Endothelial cell of umbilical vein (primary cell): ENCODE data around the gene FRMD4A. TPM values are rescaled to one million over a fixed set of nuclear protein-coding genes. Genes with fewer than 3 reads are reported as not detected.

ENCODE experiments used
- BruUV-seq: library from RNA; stranded (reverse); fragments of 400-500 nt; replicated peaks from 2 replicates; lab custom pipeline; 2021; lab: Mats Ljungman, UMichigan
- CTCF ChIA-PET: fragments of 300-600, 350-600 bp; sonication (Branson Sonifier 250); formaldehyde crosslinking; loops from one replicate; lab custom pipeline; 2021; ENCODE audit warnings: antibody characterized with exemption, inconsistent platforms; lab: Charles Lee
- POLR2A ChIA-PET: fragments of 300-600, 350-600 bp; sonication (Branson Sonifier 250); formaldehyde crosslinking; loops from one replicate; lab custom pipeline; 2021; ENCODE audit warnings: antibody characterized with exemption, inconsistent platforms; lab: Charles Lee
- DNase-seq: peaks from one replicate; pipeline ENCODE4 v3.0.0-alpha.2; 2011; ENCODE audit warnings: low read depth, low spot score
- FAIRE-seq: peaks from 2 replicates; lab custom pipeline; 2011; peaks lifted over from hg19 to GRCh38; lab: Jason Lieb, UNC
- H2AFZ ChIP-seq: 2 replicates; pipeline ENCODE4 v1.6.0; 2012; ENCODE audit warnings: low read depth, low read length, control low read depth, inconsistent platforms
- H3K27ac ChIP-seq: 2 replicates; pipeline ENCODE4 v1.5.1; 2011; ENCODE audit warnings: low read depth, mild to moderate bottlenecking, control low read depth, low read length, moderate library complexity; ENCODE audit not compliant: insufficient read depth
- H3K27me3 ChIP-seq, 2 experiments: 2 replicates each; pipeline versions ENCODE4 v1.6.0 to v1.6.1; 2011; ENCODE audit warnings: low read length in 2 of 2, mixed read lengths in 1 of 2; ENCODE audit not compliant: control insufficient read depth in 2 of 2, insufficient read depth in 2 of 2
- H3K36me3 ChIP-seq, 2 experiments: 2 replicates in 1 of 2; 3 replicates in 1 of 2; pipeline ENCODE4 v1.5.1; 2011; ENCODE audit warnings: low read length in 2 of 2, mild to moderate bottlenecking in 1 of 2, moderate library complexity in 1 of 2; ENCODE audit not compliant: control insufficient read depth in 2 of 2, insufficient read depth in 2 of 2; ENCODE audit errors: extremely low read depth in 1 of 2
- H3K4me1 ChIP-seq: 3 replicates; pipeline ENCODE4 v1.5.1; 2011; ENCODE audit warnings: mild to moderate bottlenecking, low read length; ENCODE audit not compliant: control insufficient read depth, insufficient read depth; ENCODE audit errors: extremely low read depth
- H3K4me2 ChIP-seq: 2 replicates; pipeline ENCODE4 v1.6.1; 2011; ENCODE audit warnings: low read length, control low read depth, mixed read lengths; ENCODE audit not compliant: insufficient read depth
- H3K4me3 ChIP-seq, 3 experiments: fragments of 200-600 bp in 1 of 3; sonication (generic), shearing (Covaris generic) in 1 of 3; replicated peaks in 1 of 3; 2 replicates each; pipeline ENCODE4 v1.5.1; 2011 to 2016; ENCODE audit warnings: control low read depth in 3 of 3, low read length in 3 of 3, mild to moderate bottlenecking in 2 of 3, inconsistent platforms in 1 of 3, low read depth in 1 of 3, moderate library complexity in 1 of 3; ENCODE audit not compliant: insufficient read depth in 1 of 3
- H3K79me2 ChIP-seq: 2 replicates; pipeline ENCODE4 v1.6.0; 2012; ENCODE audit warnings: low read length, inconsistent platforms; ENCODE audit not compliant: control insufficient read depth, insufficient read depth
- H3K9ac ChIP-seq: replicated peaks from 2 replicates; pipeline ENCODE3; 2011; ENCODE audit warnings: low read length, control low read depth; ENCODE audit not compliant: insufficient read depth; ENCODE audit errors: extremely low read depth
- H3K9me1 ChIP-seq: replicated peaks from 3 replicates; pipeline ENCODE4 v1.6.0; 2011; ENCODE audit warnings: mild to moderate bottlenecking, low read length; ENCODE audit not compliant: control insufficient read depth, insufficient read depth; ENCODE audit errors: extremely low read depth
- H3K9me3 ChIP-seq: replicated peaks from 2 replicates; pipeline ENCODE4 v1.5.1; 2012; ENCODE audit warnings: low read length, inconsistent platforms; ENCODE audit not compliant: control insufficient read depth, insufficient read depth
- H4K20me1 ChIP-seq: replicated peaks from 2 replicates; pipeline ENCODE3; 2011; ENCODE audit warnings: mild to moderate bottlenecking, low read length; ENCODE audit not compliant: control insufficient read depth, insufficient read depth; ENCODE audit errors: extremely low read depth
- EZH2 ChIP-seq: IDR thresholded peaks from 2 replicates; pipeline ENCODE4 v1.6.1; 2012; ENCODE audit warnings: borderline replicate concordance, low read depth, mild to moderate bottlenecking, moderate library complexity, low read length, inconsistent platforms; ENCODE audit not compliant: severe bottlenecking
- FOS ChIP-seq: IDR thresholded peaks from 2 replicates; pipeline ENCODE4 v1.6.1; 2011; ENCODE audit warnings: mild to moderate bottlenecking, low read length, moderate library complexity, borderline replicate concordance; ENCODE audit not compliant: insufficient read depth
- GATA2 ChIP-seq: IDR thresholded peaks from 2 replicates; pipeline ENCODE4 v1.7.0; 2011; ENCODE audit warnings: low read depth, mild to moderate bottlenecking, moderate library complexity, mixed read lengths, low read length; ENCODE audit not compliant: insufficient read length, insufficient read depth
- JUN ChIP-seq: IDR thresholded peaks from 2 replicates; pipeline ENCODE4 v1.6.1; 2011; ENCODE audit warnings: borderline replicate concordance, low read depth; ENCODE audit not compliant: insufficient read length, insufficient read depth
- MAX ChIP-seq: IDR thresholded peaks from 2 replicates; pipeline ENCODE4 v1.6.1; 2011; ENCODE audit not compliant: insufficient read depth, insufficient read length
- MYC ChIP-seq: IDR thresholded peaks from one replicate; pipeline ENCODE4 v1.6.1; 2011; ENCODE audit warnings: mild to moderate bottlenecking, low read depth, low read length
- POLR2A ChIP-seq: IDR thresholded peaks from 2 replicates; pipeline ENCODE4 v1.6.1; 2012; ENCODE audit warnings: low read depth, mild to moderate bottlenecking, control low read depth, low read length
- POLR2AphosphoS5 ChIP-seq: IDR thresholded peaks from 2 replicates; pipeline ENCODE4 v1.6.1; 2012; ENCODE audit warnings: low read depth, mild to moderate bottlenecking, control low read depth, low read length, moderate library complexity; ENCODE audit not compliant: insufficient read depth
- dilution Hi-C: fragments of 300-500 bp; cut with MboI; formaldehyde crosslinking; loops from one replicate; pipeline ENCODE4 v1.15.0; 2019; ENCODE audit warnings: low sequenced_read_pairs; ENCODE audit not compliant: extremely low pct_ligation_motif_present
- intact Hi-C: fragments of 100-400 bp; cut with micrococcal nuclease; formaldehyde crosslinking; loops from one replicate; pipeline ENCODE4 v1.10.0; 2022
- polyA plus RNA-seq, 4 experiments: library from polyadenylated mRNA; depleted of rRNA in 3 of 4; stranded (reverse) in 3 of 4; unstranded in 1 of 4; fragments of >200 nt; gene quantifications; 2 replicates each; pipeline versions ENCODE4 v1.2.1 to v1.2.3, GENCODE V29; 2011 to 2012; ENCODE audit warnings: missing spikeins in 1 of 4
- total RNA-seq: library from RNA; stranded (reverse); gene quantifications from 2 replicates; pipeline ENCODE4 v1.2.3, GENCODE V29; 2021
- TF ChIP-seq, protein P1 (sequence below), 2 donors: IDR thresholded peaks; 1 replicate in 1 of 2; 2 replicates in 1 of 2; pipeline ENCODE4 v1.5.1; 2011; ENCODE audit warnings: low read length in 2 of 2, mild to moderate bottlenecking in 2 of 2, moderate library complexity in 2 of 2, control low read depth in 1 of 2, inconsistent platforms in 1 of 2, low read depth in 1 of 2; ENCODE audit not compliant: insufficient read depth in 1 of 2; ENCODE audit errors: extremely low read depth in 1 of 2

The FRMD4A gene
- total and polyA plus RNA-seq, 2 donors (not counting 3 experiments of a cell fraction or from before 2014, with no cell fraction given) = 123 to 148 TPM

- Histone ChIP-seq H3K9me3 (no peaks in the 10 kb centered on the region), H3K27ac (no peak overlapping the region), H3K4me2 (no peak overlapping the region), H3K9ac (no peak overlapping the region), H2AFZ (no peak overlapping the region), H4K20me1 (no peaks in the 10 kb centered on the region), H3K79me2 (no peaks in the 10 kb centered on the region), H3K4me1 (no peaks in the 10 kb centered on the region), H3K36me3 (no peaks in the 10 kb centered on the region), H3K9me1 (no peaks in the 10 kb centered on the region), H3K4me3 (no peak overlapping the region), H3K27me3 (peaks cover 4 to 14% of the 10 kb centered on the region in 2 experiments)
- ChIA-PET POLR2A (no interaction called here), CTCF (no interaction called here)
- intact Hi-C loops = no loop called here
- FAIRE-seq = no peak
- BruUV-seq = no TSS peak
- no peak for DNase-seq
- TF ChIP-seq MYC (no peak), EZH2 (no peak), POLR2A (no peak), POLR2AphosphoS5 (no peak), MAX (no peak), GATA2 (no peak), FOS (no peak), JUN (no peak)
- TF ChIP-seq, protein P1, sequence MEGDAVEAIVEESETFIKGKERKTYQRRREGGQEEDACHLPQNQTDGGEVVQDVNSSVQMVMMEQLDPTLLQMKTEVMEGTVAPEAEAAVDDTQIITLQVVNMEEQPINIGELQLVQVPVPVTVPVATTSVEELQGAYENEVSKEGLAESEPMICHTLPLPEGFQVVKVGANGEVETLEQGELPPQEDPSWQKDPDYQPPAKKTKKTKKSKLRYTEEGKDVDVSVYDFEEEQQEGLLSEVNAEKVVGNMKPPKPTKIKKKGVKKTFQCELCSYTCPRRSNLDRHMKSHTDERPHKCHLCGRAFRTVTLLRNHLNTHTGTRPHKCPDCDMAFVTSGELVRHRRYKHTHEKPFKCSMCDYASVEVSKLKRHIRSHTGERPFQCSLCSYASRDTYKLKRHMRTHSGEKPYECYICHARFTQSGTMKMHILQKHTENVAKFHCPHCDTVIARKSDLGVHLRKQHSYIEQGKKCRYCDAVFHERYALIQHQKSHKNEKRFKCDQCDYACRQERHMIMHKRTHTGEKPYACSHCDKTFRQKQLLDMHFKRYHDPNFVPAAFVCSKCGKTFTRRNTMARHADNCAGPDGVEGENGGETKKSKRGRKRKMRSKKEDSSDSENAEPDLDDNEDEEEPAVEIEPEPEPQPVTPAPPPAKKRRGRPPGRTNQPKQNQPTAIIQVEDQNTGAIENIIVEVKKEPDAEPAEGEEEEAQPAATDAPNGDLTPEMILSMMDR (IDR thresholded peaks at IDR 0.05; ENCODE audit: extremely low read depth in 1 of 2, insufficient read depth in 1 of 2, low read depth in 1 of 2, low read length in 2 of 2) = no peak
- dilution Hi-C loops = no loop called here
Measured at GRCh38 chr10:14131261-14131960, 199.3 kb downstream of the FRMD4A start.
